Neural crest cell (in vitro differentiated cells): Measurements from ENCODE around the gene TMEM236. TPM values are rescaled to one million over a fixed set of nuclear protein-coding genes. Genes with fewer than 3 reads are reported as not detected.

Experiments used
- DNase-seq: peaks from one replicate; pipeline ENCODE4 v3.0.0; 2021; ENCODE audit warnings: low read depth, mixed read lengths, low spot score
- H3K27ac Mint-ChIP-seq: one replicate; pipeline ENCODE4 v1.8.0; 2021; ENCODE audit warnings: mild to moderate bottlenecking, mixed read lengths; ENCODE audit not compliant: unreplicated experiment
- H3K27me3 Mint-ChIP-seq: 2 replicates; pipeline ENCODE4 v1.8.0; 2021; ENCODE audit warnings: low read depth, mild to moderate bottlenecking, mixed read lengths
- H3K36me3 Mint-ChIP-seq: 2 replicates; pipeline ENCODE4 v1.8.0; 2021; ENCODE audit warnings: low read depth, mild to moderate bottlenecking, mixed read lengths
- H3K4me1 Mint-ChIP-seq: 2 replicates; pipeline ENCODE4 v1.8.0; 2021; ENCODE audit warnings: mixed read lengths
- H3K4me3 Mint-ChIP-seq: one replicate; pipeline ENCODE4 v1.8.0; 2021; ENCODE audit warnings: mild to moderate bottlenecking, mixed read lengths
- H3K9me3 Mint-ChIP-seq: 2 replicates; pipeline ENCODE4 v1.8.0; 2021; ENCODE audit warnings: mixed read lengths
- CTCF ChIP-seq: fragments of 200-600 bp; sonication (generic); conservative IDR thresholded peaks from 2 replicates; pipeline ENCODE4 v1.5.0; 2021; ENCODE audit warnings: antibody characterized with exemption, mild to moderate bottlenecking
- total RNA-seq: library from RNA; stranded (reverse); gene quantifications from 2 replicates; pipeline ENCODE4 v1.2.1, GENCODE V29; 2021

TMEM236 gene
- total RNA-seq, 1 donor from 2014 or later: not detected

- no peak for DNase-seq
- no peaks in the 10 kb centered on the region for H3K27me3 Mint-ChIP-seq
- TF ChIP-seq CTCF: no peak
- H3K4me1 Mint-ChIP-seq: no peaks in the 10 kb centered on the region
- no peaks in the 10 kb centered on the region for H3K36me3 Mint-ChIP-seq
- H3K27ac Mint-ChIP-seq: no peak overlapping the region
- peaks cover 2% of the 10 kb centered on the region for H3K9me3 Mint-ChIP-seq
- H3K4me3 Mint-ChIP-seq: no peak overlapping the region
Observed at GRCh38 chr10:17758200-17758599, 6.2 kb downstream of the TMEM236 start.

GRCh38 chr10:17758896-17759295 is 6.9 kb downstream of the TMEM236 start:
- Mint-ChIP-seq H3K27ac (no peak overlapping the region), H3K9me3 (peaks cover 2% of the 10 kb centered on the region), H3K4me3 (no peak overlapping the region), H3K4me1 (no peaks in the 10 kb centered on the region), H3K27me3 (no peaks in the 10 kb centered on the region), H3K36me3 (no peaks in the 10 kb centered on the region)
- no peak for TF ChIP-seq CTCF
- no peak for DNase-seq

GRCh38 chr10:17764142-17764541 is 12.1 kb downstream of the TMEM236 start:
- no peak overlapping the region for H3K27ac Mint-ChIP-seq
- TF ChIP-seq CTCF: no peak
- no peak for DNase-seq
- no peaks in the 10 kb centered on the region for H3K36me3 Mint-ChIP-seq
- H3K4me3 Mint-ChIP-seq: no peak overlapping the region
- no peaks in the 10 kb centered on the region for H3K4me1 Mint-ChIP-seq
- peaks cover 7% of the 10 kb centered on the region for H3K9me3 Mint-ChIP-seq
- peaks cover 2% of the 10 kb centered on the region for H3K27me3 Mint-ChIP-seq

- Mint-ChIP-seq H3K9me3 (peaks cover 7% of the 10 kb centered on the region), H3K27ac (no peak overlapping the region), H3K27me3 (peaks cover 2% of the 10 kb centered on the region), H3K36me3 (no peaks in the 10 kb centered on the region), H3K4me1 (no peaks in the 10 kb centered on the region), H3K4me3 (no peak overlapping the region)
- DNase-seq: no peak
- TF ChIP-seq CTCF: no peak
Observed at GRCh38 chr10:17765602-17766001, 13.6 kb downstream of the TMEM236 start.

GRCh38 chr10:17766731-17767130 is 14.7 kb downstream of the TMEM236 start:
- H3K4me1 Mint-ChIP-seq: no peaks in the 10 kb centered on the region
- H3K27ac Mint-ChIP-seq: no peak overlapping the region
- TF ChIP-seq CTCF: no peak
- no peaks in the 10 kb centered on the region for H3K36me3 Mint-ChIP-seq
- H3K27me3 Mint-ChIP-seq: peaks cover 2% of the 10 kb centered on the region
- DNase-seq: no peak
- peaks cover 7% of the 10 kb centered on the region for H3K9me3 Mint-ChIP-seq
- H3K4me3 Mint-ChIP-seq: no peak overlapping the region

GRCh38 chr10:17768496-17768895 is 16.5 kb downstream of the TMEM236 start:
- Mint-ChIP-seq H3K27me3 (peaks cover 2% of the 10 kb centered on the region), H3K4me1 (no peaks in the 10 kb centered on the region), H3K4me3 (no peak overlapping the region), H3K27ac (no peak overlapping the region), H3K36me3 (no peaks in the 10 kb centered on the region), H3K9me3 (peaks cover 7% of the 10 kb centered on the region)
- no peak for TF ChIP-seq CTCF
- no peak for DNase-seq
